ENCODE data around the gene RBM26. TPM values are rescaled to one million over a fixed set of nuclear protein-coding genes. Genes with fewer than 3 reads are reported as not detected.
A peak's percentile ranks its signal among the peaks of the same experiment; 100 is the strongest.

RBM26 gene
- total RNA-seq, 2 experiments from 2014 or later = 57.6 to 61.1 TPM

DNA sequence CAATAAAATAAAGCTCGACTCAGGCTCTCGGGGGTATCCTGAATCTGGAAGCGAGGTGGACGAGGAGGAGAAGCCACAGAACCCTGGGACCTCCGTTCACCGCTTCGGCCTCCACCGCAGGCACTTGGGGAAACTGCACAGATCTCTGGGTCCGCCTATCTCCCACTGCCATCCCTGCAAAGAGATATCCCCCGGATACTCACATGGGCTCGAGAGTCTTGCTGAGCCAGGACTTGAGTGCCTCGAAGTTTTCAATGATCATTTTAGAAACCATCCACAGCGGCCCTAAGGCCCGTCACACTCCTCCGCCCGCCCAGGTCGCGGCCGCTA lies 589 bp downstream of the RBM26 start:
- intact Hi-C loops (cut with micrococcal nuclease) = loop anchor here (10.0 kb wide), 1 partner anchor 211 kb away; no protein-coding TSS in a partner anchor
- Mint-ChIP-seq H3K4me3 (no peak overlapping the region), H3K27me3 (no peaks in the 10 kb centered on the region), H3K27ac (no peak overlapping the region), H3K4me1 (ENCODE audit: low read depth) (peaks cover 54% of the 10 kb centered on the region), H3K36me3 (ENCODE audit: low read depth) (peaks cover 35% of the 10 kb centered on the region), H3K9me3 (no peaks in the 10 kb centered on the region)
- ATAC-seq = peak; percentile 1
- TF ChIP-seq, protein P1, sequence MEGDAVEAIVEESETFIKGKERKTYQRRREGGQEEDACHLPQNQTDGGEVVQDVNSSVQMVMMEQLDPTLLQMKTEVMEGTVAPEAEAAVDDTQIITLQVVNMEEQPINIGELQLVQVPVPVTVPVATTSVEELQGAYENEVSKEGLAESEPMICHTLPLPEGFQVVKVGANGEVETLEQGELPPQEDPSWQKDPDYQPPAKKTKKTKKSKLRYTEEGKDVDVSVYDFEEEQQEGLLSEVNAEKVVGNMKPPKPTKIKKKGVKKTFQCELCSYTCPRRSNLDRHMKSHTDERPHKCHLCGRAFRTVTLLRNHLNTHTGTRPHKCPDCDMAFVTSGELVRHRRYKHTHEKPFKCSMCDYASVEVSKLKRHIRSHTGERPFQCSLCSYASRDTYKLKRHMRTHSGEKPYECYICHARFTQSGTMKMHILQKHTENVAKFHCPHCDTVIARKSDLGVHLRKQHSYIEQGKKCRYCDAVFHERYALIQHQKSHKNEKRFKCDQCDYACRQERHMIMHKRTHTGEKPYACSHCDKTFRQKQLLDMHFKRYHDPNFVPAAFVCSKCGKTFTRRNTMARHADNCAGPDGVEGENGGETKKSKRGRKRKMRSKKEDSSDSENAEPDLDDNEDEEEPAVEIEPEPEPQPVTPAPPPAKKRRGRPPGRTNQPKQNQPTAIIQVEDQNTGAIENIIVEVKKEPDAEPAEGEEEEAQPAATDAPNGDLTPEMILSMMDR (IDR thresholded peaks at IDR 0.05) = no peak
- DNase-seq = no peak
- POLR2A ChIA-PET = interaction anchor here (0.8 to 3.5 kb wide), 20 partner anchors 9 to 211 kb away, joined by 3 to 39 read pairs (median 4); no protein-coding TSS in a partner anchor
- CTCF ChIA-PET = interaction anchor here (1.0 to 6.7 kb wide), 7 partner anchors 13 to 135 kb away, joined by 3 to 46 read pairs (median 4); no protein-coding TSS in a partner anchor

DNA sequence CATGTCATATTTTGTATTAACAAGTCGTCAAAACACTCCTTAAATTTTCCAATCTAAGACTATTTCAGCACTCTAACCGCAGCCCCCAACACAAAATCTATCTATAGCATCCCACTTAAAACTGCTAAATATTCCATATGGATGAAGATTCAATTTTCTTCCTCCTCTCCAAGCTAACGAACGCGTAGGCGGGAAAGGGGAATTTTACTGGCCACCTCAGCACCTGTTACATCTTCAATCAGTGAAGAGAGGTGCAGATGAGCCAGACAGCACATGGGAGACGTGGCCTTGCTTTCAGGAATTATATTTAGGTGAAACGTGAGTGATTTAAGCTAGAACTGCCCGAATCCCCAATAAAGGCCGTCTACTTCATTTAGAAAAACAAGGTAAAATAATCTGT lies 1.1 kb downstream of the RBM26 start:
- intact Hi-C loops (cut with micrococcal nuclease) = loop anchor here (10.0 kb wide), 1 partner anchor 210 kb away; no protein-coding TSS in a partner anchor
- ATAC-seq = no peak
- Mint-ChIP-seq H3K4me3 (no peak overlapping the region), H3K27ac (no peak overlapping the region), H3K9me3 (no peaks in the 10 kb centered on the region), H3K36me3 (ENCODE audit: low read depth) (peaks cover 37% of the 10 kb centered on the region), H3K4me1 (ENCODE audit: low read depth) (peaks cover 57% of the 10 kb centered on the region), H3K27me3 (no peaks in the 10 kb centered on the region)
- TF ChIP-seq, protein P1 (IDR thresholded peaks at IDR 0.05) = no peak
- CTCF ChIA-PET = interaction anchor here (1.2 to 6.7 kb wide), 3 partner anchors 12 to 97 kb away, joined by 3 to 46 read pairs (median 3); no protein-coding TSS in a partner anchor
- DNase-seq = peak; percentile 63
- POLR2A ChIA-PET = interaction anchor here (0.9 to 3.5 kb wide), 11 partner anchors 9 to 108 kb away, joined by 3 to 39 read pairs (median 4); no protein-coding TSS in a partner anchor

DNA sequence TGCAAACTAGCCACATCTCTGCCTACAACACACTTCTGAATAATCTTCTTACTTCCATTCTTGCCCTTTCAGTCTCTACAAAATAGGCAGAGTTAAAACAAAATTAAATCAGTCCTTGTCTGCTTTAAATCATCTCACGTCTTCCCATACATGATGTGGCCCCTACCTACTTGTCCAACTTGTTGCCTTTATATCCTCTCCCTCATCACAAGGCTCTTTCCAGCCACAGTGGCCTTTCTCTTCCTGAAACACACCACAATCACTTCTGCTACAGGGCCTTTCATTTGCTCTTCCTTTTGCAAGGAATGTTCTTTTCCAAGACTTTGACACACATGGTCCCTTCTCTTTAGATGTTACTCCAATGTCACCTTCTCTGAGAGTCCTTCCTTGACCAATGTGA lies 1.7 kb downstream of the RBM26 start:
- no peak overlapping the region for H3K27ac Mint-ChIP-seq
- intact Hi-C loops (cut with micrococcal nuclease) = loop anchor here (10.0 kb wide), 1 partner anchor 210 kb away; no protein-coding TSS in a partner anchor
- ChIA-PET POLR2A (interaction anchor here (0.7 to 3.5 kb wide), 6 partner anchors 8 to 51 kb away, joined by 3 to 39 read pairs (median 4); no protein-coding TSS in a partner anchor), CTCF (interaction anchor here (1.6 to 6.7 kb wide), 2 partner anchors 12 to 139 kb away, joined by 4 to 46 read pairs; no protein-coding TSS in a partner anchor)
- H3K4me1 Mint-ChIP-seq (ENCODE audit: low read depth) = peaks cover 59% of the 10 kb centered on the region
- no peak overlapping the region for H3K4me3 Mint-ChIP-seq
- H3K27me3 Mint-ChIP-seq = no peaks in the 10 kb centered on the region
- TF ChIP-seq, protein P1 (IDR thresholded peaks at IDR 0.05) = no peak
- DNase-seq (no peak), ATAC-seq (no peak)
- H3K9me3 Mint-ChIP-seq = no peaks in the 10 kb centered on the region
- peaks cover 43% of the 10 kb centered on the region for H3K36me3 Mint-ChIP-seq (ENCODE audit: low read depth)

DNA sequence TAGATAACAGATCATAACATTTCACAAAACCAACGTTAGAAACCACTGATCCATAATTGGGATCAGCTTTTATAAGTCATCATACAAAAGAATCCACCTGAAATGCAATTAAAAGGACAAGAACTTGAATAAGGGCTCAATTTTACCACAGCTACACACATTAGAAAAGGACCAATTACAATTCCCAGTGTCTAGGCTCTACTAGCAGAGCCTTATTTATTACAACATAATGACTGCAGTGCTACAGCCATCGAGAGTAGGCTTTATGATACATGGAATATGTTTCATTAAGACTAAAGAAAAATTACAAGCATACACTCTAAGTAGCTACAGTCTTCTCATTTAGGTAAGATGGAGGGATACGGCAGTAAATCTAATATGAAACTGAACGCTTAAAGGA lies 2.9 kb downstream of the RBM26 start:
- H3K9me3 Mint-ChIP-seq = no peaks in the 10 kb centered on the region
- DNase-seq (no peak), ATAC-seq (no peak)
- CTCF ChIA-PET = interaction anchor here (1.6 to 6.7 kb wide), 2 partner anchors 10 to 140 kb away, joined by 4 to 46 read pairs; no protein-coding TSS in a partner anchor
- no peaks in the 10 kb centered on the region for H3K27me3 Mint-ChIP-seq
- intact Hi-C loops (cut with micrococcal nuclease) = loop anchor here (10.0 kb wide), 1 partner anchor 208 kb away; no protein-coding TSS in a partner anchor
- H3K4me3 Mint-ChIP-seq = no peak overlapping the region
- peak overlapping the region; percentile 91 for H3K27ac Mint-ChIP-seq
- TF ChIP-seq, protein P1 (IDR thresholded peaks at IDR 0.05) = no peak
- peaks cover 59% of the 10 kb centered on the region for H3K4me1 Mint-ChIP-seq (ENCODE audit: low read depth)
- POLR2A ChIA-PET = interaction anchor here (0.6 to 1.1 kb wide), 3 partner anchors 9 to 25 kb away, joined by 4 to 6 read pairs (median 6); no protein-coding TSS in a partner anchor
- peaks cover 52% of the 10 kb centered on the region for H3K36me3 Mint-ChIP-seq (ENCODE audit: low read depth)

DNA sequence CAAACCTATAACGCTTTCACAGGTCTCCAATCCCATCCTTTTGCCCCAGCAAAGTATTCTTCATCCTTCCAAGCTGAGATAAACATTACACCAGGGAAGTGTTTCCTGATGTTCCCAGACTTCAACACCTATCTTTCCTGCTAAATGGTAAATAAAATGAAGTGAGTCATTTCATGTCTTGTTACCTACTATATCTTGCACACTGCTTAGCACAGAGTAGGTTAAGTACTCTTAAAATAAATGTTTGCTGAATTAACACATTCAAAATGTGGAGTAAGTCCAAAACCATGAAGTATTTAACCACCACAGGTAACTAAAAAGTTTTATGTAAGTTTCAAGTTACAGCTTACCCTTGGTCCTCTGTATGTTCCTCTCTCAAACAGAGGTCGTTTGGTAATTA lies 3.4 kb downstream of the RBM26 start:
- H3K27me3 Mint-ChIP-seq = no peaks in the 10 kb centered on the region
- TF ChIP-seq, protein P1 (IDR thresholded peaks at IDR 0.05) = no peak
- ChIA-PET CTCF (interaction anchor here (1.6 to 6.7 kb wide), 2 partner anchors 10 to 141 kb away, joined by 4 to 46 read pairs; no protein-coding TSS in a partner anchor), POLR2A (interaction anchor here (0.8 to 1.1 kb wide), 3 partner anchors 8 to 25 kb away, joined by 4 to 6 read pairs (median 5); no protein-coding TSS in a partner anchor)
- no peak overlapping the region for H3K4me3 Mint-ChIP-seq
- peaks cover 50% of the 10 kb centered on the region for H3K36me3 Mint-ChIP-seq (ENCODE audit: low read depth)
- no peak for DNase-seq
- no peak for ATAC-seq
- H3K9me3 Mint-ChIP-seq = no peaks in the 10 kb centered on the region
- intact Hi-C loops (cut with micrococcal nuclease) = loop anchor here (10.0 kb wide), 1 partner anchor 208 kb away; no protein-coding TSS in a partner anchor
- peaks cover 58% of the 10 kb centered on the region for H3K4me1 Mint-ChIP-seq (ENCODE audit: low read depth)
- H3K27ac Mint-ChIP-seq = peak overlapping the region; percentile 91
